ENCODE data around the gene ITGB1BP2. TPM values are rescaled to one million over a fixed set of nuclear protein-coding genes. Genes with fewer than 3 reads are reported as not detected.

The ITGB1BP2 gene
- total and polyA plus RNA-seq, 2 of the 13 experiments (the other 11 are each of a cell fraction or from before 2014, with no cell fraction given), result 0.90 to 2.2 TPM

DNA sequence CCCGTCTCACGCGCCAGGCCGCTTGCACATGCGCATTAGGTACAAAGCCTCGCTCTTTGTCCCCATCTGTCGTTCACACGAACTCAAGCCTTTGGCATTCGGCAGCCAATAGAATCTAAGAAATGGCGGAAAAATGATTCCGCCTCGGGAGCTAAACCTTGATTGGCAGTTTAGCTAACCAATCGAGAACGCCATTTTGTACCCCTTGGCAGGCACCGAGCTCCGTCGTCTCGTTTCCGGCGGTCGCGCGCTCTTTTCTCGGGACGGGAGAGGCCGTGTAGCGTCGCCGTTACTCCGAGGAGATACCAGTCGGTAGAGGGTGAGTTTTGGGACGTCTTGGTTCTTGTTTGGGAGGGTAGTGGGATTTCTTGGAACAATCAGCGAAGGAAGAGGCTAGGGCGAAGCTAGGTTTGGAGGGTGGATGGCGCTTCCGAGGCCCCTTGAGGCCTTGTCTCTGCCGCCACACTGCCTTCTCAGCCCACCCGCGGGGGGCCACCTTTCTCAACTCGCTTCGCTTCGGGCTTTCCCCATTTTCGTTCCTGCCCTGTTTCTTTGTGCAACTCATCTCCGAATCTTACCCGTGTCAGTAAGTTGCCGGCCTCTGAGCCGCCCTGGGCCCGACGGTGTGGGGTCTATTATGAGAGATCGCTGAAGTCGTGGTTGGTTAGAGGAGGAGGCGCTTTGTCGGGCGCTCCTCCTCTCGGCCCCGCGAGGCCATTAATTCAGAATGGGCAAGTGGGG is 18.0 kb upstream of the ITGB1BP2 start, which contains the start of gene NONO (continued):
- TF ChIP-seq PCBP2 (optimal IDR thresholded peaks at IDR 0.05; ENCODE audit: low read depth, low read length, poor library complexity, severe bottlenecking) (no peak), ZNF777 (CRISPR knock-in tag; IDR thresholded peaks at IDR 0.05) (0 out of 2 replicates have a peak, but pooled peaks have one; percentile 31), YEATS2 (CRISPR knock-in tag; IDR thresholded peaks at IDR 0.05; ENCODE audit: borderline replicate concordance) (peak; percentile 88), ZNF333 (CRISPR knock-in tag; IDR thresholded peaks at IDR 0.05; ENCODE audit: borderline replicate concordance) (no peak), ZNF788 (CRISPR knock-in tag; IDR thresholded peaks at IDR 0.05; ENCODE audit: borderline replicate concordance) (no peak), MIER2 (CRISPR knock-in tag; IDR thresholded peaks at IDR 0.05) (no peak), ZNF484 (CRISPR knock-in tag; IDR thresholded peaks at IDR 0.05; ENCODE audit: borderline replicate concordance, low read depth) (no peak), SP140L (CRISPR knock-in tag; IDR thresholded peaks at IDR 0.05; ENCODE audit: borderline replicate concordance) (no peak), ZNF44 (CRISPR knock-in tag; IDR thresholded peaks at IDR 0.05) (no peak), ZNF615 (CRISPR knock-in tag; IDR thresholded peaks at IDR 0.05; ENCODE audit: borderline replicate concordance) (no peak), HNRNPL (IDR thresholded peaks at IDR 0.05; ENCODE audit: low read depth, low read length) (0 out of 2 replicates have a peak, but pooled peaks have one; percentile 54), NFE2L2 (IDR thresholded peaks at IDR 0.05; ENCODE audit: low read length) (no peak), ZNF660 (CRISPR knock-in tag; IDR thresholded peaks at IDR 0.05; ENCODE audit: borderline replicate concordance, low read depth) (no peak), SRSF1 (optimal IDR thresholded peaks at IDR 0.05; ENCODE audit: low read depth, low read length) (no peak), HNF4A (CRISPR knock-in tag; IDR thresholded peaks at IDR 0.05) (peak; percentile 35; the same call in 1 of the 2 replicates), ZIK1 (CRISPR knock-in tag; IDR thresholded peaks at IDR 0.05; ENCODE audit: borderline replicate concordance, low read depth) (no peak), ZNF550 (CRISPR knock-in tag; IDR thresholded peaks at IDR 0.05; ENCODE audit: borderline replicate concordance) (no peak), ZNF720 (CRISPR knock-in tag; IDR thresholded peaks at IDR 0.05) (no peak), HMGXB3 (CRISPR knock-in tag; IDR thresholded peaks at IDR 0.05; ENCODE audit: borderline replicate concordance) (no peak), RELA (CRISPR knock-in tag; IDR thresholded peaks at IDR 0.05) (no peak), ATF7-NPFF (CRISPR knock-in tag; IDR thresholded peaks at IDR 0.05; ENCODE audit: low read depth) (no peak), ZNF747 (CRISPR knock-in tag; IDR thresholded peaks at IDR 0.05; ENCODE audit: borderline replicate concordance) (no peak), SIN3B (IDR thresholded peaks at IDR 0.05; ENCODE audit: low read length) (no peak), MBNL3 (CRISPR knock-in tag; conservative IDR thresholded peaks at IDR 0.05) (no peak)
- TF ChIP-seq, protein P1, sequence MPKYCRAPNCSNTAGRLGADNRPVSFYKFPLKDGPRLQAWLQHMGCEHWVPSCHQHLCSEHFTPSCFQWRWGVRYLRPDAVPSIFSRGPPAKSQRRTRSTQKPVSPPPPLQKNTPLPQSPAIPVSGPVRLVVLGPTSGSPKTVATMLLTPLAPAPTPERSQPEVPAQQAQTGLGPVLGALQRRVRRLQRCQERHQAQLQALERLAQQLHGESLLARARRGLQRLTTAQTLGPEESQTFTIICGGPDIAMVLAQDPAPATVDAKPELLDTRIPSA (CRISPR knock-in tag; IDR thresholded peaks at IDR 0.05; ENCODE audit: borderline replicate concordance), result no peak
